GM18867 (cell line): ENCODE measurements around the gene LIMS1.
"Not testable (repeated sequence)": the region's sequence is repeated elsewhere in the genome, so short reads cannot be mapped to it uniquely, and the experiment has no call there.

Experiments
- ATAC-seq: cut with Tn5 transposase; IDR thresholded peaks from one replicate; pipeline ENCODE4 v1.9.1; 2021; ENCODE audit warnings: mild to moderate bottlenecking, moderate library complexity; ENCODE audit not compliant: unreplicated experiment

LIMS1 gene

GRCh38 chr2:108657517-108657916, 123.2 kb downstream of the LIMS1 start:
- ATAC-seq, result not testable (repeated sequence)

- not testable (repeated sequence) for ATAC-seq
Observed at GRCh38 chr2:108658553-108658952, 124.3 kb downstream of the LIMS1 start.

- not testable (repeated sequence) for ATAC-seq
Observed at GRCh38 chr2:108661493-108661892, 127.2 kb downstream of the LIMS1 start.

GRCh38 chr2:108662207-108662612, 127.9 kb downstream of the LIMS1 start:
- ATAC-seq, result peak; percentile 94

DNA sequence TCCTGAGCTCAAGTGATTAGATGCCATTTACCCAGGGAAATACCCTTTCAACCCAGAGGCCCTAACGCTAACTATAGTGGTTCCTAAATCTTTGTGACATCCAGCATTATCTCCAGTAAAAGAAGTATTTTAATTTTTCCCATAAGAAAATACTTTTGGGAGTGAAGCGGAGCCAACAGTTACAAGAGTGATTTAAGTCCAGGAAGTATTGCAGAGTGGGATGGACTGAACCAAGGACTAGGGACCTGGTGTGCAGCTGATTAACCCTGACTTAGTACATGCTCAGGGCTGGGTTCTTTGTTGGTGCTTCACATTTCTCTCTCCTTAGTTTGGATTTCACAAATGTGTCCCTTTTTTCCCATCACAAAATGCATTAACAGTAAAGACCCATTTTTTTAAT, 129.1 kb downstream of the LIMS1 start:
- not testable (repeated sequence) for ATAC-seq

DNA sequence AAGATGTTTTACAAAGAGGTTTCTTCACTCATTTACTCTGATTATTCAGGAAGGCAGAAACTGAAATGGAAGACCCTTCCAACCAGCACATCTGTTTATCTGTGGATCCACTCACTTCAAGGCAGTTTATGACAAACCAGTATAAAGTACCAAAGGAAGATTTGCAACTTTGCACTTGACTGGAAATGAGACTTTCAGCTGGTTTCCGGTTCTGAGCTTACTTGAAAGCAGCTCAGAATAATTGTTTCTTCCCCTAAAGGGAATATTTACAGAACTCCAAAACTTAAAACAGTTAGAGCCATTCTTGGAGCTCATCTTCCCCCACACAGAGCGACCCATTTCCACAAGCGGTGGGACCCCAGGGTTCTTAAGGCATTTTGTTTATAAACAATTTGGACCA, 129.8 kb downstream of the LIMS1 start:
- not testable (repeated sequence) for ATAC-seq

DNA sequence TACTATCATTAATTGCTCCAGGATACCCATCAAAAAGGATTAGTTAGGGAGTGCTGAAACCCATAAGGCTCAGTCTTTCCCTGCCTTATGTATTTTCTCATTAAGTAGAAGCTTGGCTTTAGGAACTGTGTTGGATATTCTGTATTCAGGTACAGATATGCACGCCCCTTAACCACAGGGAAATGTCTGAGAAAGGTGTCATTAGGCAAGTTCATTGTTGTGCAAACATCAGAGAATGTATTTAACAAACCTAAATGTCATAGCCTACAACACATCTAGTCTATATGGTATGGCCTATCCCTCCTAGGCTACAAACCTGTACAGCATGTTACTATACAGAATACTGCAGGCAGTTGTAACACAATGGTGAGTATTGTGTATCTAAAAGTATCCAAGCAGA, 130.7 kb downstream of the LIMS1 start:
- not testable (repeated sequence) for ATAC-seq

- ATAC-seq, result not testable (repeated sequence)
Observed at GRCh38 chr2:108665975-108666374, 131.7 kb downstream of the LIMS1 start.

DNA sequence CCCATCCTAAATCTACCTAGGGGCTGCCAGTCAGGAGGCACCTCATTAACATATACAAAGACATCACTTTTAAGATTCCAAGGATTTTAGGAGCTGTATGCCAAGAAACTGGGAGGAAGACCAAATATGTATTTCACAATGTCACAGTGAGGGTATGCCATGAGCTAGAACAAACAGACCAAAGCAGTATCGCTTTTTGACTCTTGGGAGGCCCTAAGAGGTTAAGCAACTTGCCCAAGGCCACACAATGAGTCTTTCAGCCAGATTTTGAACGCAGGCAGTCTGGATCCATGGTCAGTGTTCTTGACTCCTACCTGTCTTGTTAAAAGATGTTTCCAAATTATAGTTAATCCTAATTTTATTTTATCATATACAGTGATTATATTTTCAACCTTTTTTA, 132.9 kb downstream of the LIMS1 start:
- ATAC-seq, result not testable (repeated sequence)

DNA sequence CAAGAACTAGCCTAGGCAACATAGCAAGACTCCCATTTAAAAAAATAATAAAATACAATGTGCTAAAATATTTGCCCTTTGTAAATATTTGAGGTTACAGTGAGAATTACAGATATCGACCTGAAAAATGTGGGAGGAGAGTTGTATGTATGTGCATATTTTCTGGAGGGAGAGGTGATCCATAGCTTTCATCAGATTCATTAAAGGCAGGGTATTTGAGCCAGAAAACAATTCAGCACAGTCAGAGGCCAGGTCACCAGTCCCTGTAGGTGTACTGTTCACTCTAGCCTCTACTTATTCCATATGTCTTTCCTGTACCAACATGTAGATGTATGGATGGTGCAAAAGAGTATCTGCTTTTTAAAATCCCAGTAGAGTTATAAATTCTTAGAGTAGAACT, 136.0 kb downstream of the LIMS1 start:
- ATAC-seq, result not testable (repeated sequence)

DNA sequence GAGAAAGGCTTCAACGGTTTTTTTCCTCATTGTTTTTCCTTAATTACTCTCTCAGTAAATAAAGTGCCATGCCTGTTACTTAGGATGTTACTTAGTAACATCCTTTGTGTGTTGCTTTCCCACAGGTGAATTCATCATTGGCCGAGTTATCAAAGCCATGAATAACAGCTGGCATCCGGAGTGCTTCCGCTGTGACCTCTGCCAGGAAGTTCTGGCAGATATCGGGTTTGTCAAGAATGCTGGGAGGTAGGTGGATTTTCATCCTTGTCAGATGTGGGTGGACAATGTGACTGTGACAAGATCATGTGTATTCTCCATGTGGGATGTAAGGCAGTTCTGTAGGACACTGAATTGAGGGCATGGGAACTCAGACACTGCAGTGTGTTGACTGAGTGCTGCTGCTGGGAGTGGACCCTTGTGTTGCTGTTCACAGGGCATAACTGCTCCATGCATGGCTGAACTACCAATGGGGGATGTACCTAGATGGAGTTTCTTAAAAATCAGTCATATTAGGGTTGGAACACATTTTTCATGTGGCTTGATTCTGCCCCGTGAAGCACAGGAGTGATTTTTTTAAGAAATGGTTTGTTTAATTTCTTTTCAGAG, 138.0 kb downstream of the LIMS1 start:
- ATAC-seq, result not testable (repeated sequence)

- ATAC-seq, result not testable (repeated sequence)
Observed at GRCh38 chr2:108676522-108676921, 142.3 kb downstream of the LIMS1 start.

- ATAC-seq, result not testable (repeated sequence)
Observed at GRCh38 chr2:108677239-108677744, 143.0 kb downstream of the LIMS1 start.

DNA sequence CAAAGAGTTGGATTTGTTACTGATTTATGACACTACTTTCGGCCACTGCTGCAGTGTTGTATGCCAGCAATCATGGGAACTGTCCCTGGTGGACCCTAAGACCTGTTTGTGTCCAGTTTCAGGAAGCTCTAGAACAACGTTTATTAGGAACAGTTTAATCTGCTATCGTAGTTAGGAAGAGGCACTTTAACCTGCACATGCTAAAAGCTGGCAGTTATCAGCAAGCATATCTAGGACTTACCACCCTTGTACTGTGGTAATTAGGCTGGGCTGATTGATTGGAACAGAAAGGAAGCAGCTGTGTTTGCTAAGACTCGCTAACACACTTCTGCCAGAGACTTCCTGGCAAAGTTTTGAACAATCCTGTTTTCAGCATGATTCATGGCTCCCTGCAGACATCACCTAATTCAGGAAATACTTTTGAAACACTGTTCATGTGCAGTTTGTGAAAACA, 144.0 kb downstream of the LIMS1 start:
- ATAC-seq, result not testable (repeated sequence)

- not testable (repeated sequence) for ATAC-seq
Observed at GRCh38 chr2:108680805-108681204, 146.5 kb downstream of the LIMS1 start.

DNA sequence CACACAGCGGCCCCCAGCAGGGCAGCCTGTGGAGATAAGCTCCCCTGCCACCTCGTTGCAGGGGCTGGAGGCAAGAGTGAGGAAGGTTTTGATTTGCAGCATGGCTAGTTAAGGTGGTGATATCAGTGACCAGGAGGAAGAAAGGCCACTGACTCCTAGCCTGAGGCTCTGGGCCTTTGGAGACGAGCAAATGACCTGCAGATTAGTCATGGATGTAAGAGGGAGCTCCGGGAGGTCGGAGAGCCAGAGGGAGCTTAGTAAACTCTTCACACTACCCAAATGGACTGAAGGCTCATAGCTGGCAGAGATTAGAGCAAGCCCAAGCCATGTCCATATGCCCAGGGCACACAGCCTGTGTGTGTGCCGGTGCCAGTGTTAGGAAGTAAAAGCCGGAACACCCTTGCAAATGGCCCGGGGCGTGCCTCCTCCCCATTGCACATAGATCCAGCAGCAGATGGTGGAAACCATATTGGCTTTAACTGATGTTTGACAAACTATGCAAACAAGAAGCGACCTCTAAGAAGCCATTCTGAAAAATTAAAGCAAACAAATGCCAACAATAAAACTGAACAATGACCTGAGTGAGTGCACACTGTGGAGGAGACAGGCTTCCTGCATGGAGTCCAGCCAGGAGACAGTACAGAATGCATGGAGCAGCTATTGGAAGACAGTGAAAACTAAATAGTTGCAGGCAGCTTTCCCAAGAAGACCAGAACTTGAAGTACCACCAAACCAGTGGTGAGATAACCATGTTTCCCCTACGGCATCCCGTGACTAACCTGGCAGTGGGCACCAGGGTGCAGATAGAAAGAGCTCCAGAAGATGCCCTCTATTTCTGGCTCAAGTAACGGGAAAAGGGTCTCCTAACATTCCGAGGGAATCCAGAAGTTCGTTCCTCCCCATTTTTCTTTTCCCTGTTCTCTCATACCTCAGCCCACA, 154.8 kb downstream of the LIMS1 start:
- ATAC-seq, result not testable (repeated sequence)

GRCh38 chr2:108690001-108690400, 155.7 kb downstream of the LIMS1 start:
- ATAC-seq, result peak; percentile 82

DNA sequence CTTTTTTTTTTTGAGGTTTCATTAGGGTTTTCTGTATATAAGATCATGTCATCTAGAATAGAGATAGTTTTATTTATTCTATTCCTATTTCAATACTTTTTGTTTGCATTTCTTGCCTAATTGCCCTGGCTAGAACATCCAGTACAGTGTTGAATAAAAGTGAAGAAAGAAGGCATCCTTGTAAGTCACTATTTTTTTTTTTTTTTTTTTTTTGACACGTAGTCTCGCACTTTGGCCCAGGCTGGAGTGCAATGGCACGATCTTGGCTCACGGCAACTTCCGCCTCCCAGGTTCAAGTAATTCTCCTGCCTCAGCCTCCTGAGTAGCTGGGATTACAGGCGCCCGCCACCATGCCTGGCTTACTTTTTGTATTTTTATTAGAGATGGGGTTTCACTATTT, 157.2 kb downstream of the LIMS1 start:
- no peak for ATAC-seq

GRCh38 chr2:108701208-108701607, 166.9 kb downstream of the LIMS1 start:
- ATAC-seq, result no peak

- ATAC-seq, result no peak
Observed at GRCh38 chr2:108701806-108702205, 167.5 kb downstream of the LIMS1 start.

DNA sequence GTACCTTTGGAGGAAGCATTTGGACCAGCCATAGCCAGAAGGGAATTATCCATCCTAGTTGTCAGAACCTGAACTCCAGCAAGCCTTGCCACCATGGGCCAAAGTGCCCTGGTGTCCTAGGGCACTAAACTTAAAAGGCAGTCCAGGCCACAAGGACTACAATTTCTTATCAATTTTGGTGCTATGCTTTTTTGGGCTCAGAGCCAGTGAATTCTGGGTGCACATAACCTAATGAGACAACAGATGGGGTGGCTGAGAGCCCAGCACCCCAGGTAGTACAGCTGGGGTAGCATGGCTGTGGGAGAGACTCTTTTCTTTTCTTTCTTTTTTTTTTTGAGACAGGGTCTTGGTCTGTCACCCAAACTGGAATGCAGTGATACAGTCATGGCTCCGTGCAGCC, 170.6 kb downstream of the LIMS1 start:
- no peak for ATAC-seq

DNA sequence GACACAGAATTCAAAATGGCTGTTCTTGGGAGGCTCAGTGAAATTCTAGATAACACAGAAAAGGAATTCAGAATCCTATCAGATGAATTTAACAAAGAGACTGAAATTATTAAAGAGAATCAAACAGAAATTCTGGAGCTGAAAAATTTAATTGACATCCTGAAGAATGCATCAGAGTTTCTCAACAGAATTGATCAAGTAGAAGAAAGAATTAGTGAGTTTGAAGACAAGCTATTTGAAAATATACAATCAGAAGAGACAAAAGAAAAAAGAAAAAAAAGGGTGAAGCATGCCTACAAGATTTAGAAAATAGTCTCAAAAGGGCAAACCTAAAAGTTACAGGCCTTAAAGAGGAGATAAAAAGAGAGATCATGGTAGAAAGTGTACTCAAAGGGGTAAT, 173.0 kb downstream of the LIMS1 start:
- no peak for ATAC-seq
